ENCODE measurements around the gene DELE1. TPM values are rescaled to one million over a fixed set of nuclear protein-coding genes. Genes with fewer than 3 reads are reported as not detected.
"Not testable (repeated sequence)": the region's sequence is repeated elsewhere in the genome, so short reads cannot be mapped to it uniquely, and the experiment has no call there.

DELE1 gene
- total and polyA plus RNA-seq, 7 experiments from 2014 or later, result 26.4 to 101 (median 84.3) TPM

- ATAC-seq (no peak), DNase-seq (no peak)
- H3K9me3 Mint-ChIP-seq, result peaks cover 0 to 2% (median 0%) of the 10 kb centered on the region in 11 donors
- intact Hi-C loops (cut with micrococcal nuclease), result loop anchor here in 1 of 2 donors (10.0 kb wide), 1 partner anchor 262 kb away; no protein-coding TSS in a partner anchor
- Histone ChIP-seq H3K36me3 (ENCODE audit: control insufficient read depth in 2 of 3, insufficient read depth in 3 of 3, low read length in 3 of 3) (no peaks in the 10 kb centered on the region), H3K4me3 (ENCODE audit: low read length) (no peak overlapping the region), H3K4me1 (ENCODE audit: control insufficient read depth in 2 of 2, insufficient read depth in 2 of 2, low read length in 2 of 2) (peaks cover 9 to 12% of the 10 kb centered on the region in 2 donors), H3K27ac (ENCODE audit: low read depth, low read length) (no peak overlapping the region), H3K9me3 (ENCODE audit: control insufficient read depth in 2 of 3, low read length in 3 of 3) (no peaks in the 10 kb centered on the region), H3K27me3 (ENCODE audit: control insufficient read depth in 2 of 2, insufficient read depth in 2 of 2, low read length in 2 of 2) (peaks cover 0 to 27% of the 10 kb centered on the region in 2 donors)
- no peak overlapping the region for H3K27ac Mint-ChIP-seq
- H3K4me1 Mint-ChIP-seq, result peaks cover 9 to 20% (median 14%) of the 10 kb centered on the region in 7 donors
- H3K27me3 Mint-ChIP-seq, result peaks cover 64 to 80% (median 74%) of the 10 kb centered on the region in 5 donors
- CTCF ChIA-PET, result interaction anchor here (0.7 to 7.3 kb wide), 7 partner anchors 77 to 218 kb away, joined by 3 to 109 read pairs (median 54); partner anchors contain the start of gene PCDH12
- POLR2A ChIA-PET, result no interaction called here
- H3K4me3 Mint-ChIP-seq, result no peak overlapping the region
- no peaks in the 10 kb centered on the region for H3K36me3 Mint-ChIP-seq
Measured at GRCh38 chr5:141882594-141883183, 41.0 kb upstream of the DELE1 start.

DNA sequence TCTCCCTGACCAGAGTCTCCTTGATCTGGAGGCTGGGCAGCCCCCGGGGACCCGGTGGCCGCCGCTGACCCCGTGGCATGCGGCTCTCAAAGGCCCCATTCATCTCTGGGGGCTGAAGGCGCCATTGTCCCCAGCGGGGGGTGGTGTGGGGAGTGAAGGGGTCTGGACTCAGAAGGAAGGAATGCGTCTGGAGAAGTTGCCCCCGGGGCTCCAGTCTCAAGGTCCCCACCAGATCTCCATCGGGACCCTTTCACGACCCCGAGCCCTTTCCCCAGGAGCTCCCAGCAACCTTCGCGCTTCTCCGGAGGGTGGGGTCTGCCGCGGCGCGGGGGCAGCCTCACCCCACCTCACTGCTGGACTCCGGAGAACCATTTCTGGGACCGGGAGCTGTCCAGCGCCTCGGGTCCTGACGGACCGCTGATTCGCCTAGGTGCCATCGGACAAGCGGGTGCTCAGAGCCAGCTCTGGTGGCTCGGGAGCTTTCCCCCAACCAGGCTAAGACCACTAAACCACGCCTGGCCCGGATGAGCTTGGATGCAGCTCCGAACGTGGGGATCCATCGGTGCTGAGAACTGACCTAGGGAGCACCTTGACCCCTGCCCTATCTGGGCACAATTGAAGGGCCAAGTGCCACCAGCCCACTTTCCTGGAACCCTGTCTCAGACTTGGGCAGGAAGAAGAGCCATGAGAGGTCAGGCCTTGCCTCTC lies 40.3 kb upstream of the DELE1 start:
- peaks cover 64 to 78% (median 74%) of the 10 kb centered on the region in 5 donors for H3K27me3 Mint-ChIP-seq
- intact Hi-C loops (cut with micrococcal nuclease), result loop anchor here in 1 of 2 donors (10.0 kb wide), 1 partner anchor 261 kb away; no protein-coding TSS in a partner anchor
- H3K4me3 Mint-ChIP-seq, result peak overlapping the region in 1 of 10 donors; percentile 20

GRCh38 chr5:141883892-141884318 lies 39.8 kb upstream of the DELE1 start:
- H3K27me3 Mint-ChIP-seq, result peaks cover 58 to 72% (median 70%) of the 10 kb centered on the region in 5 donors
- peaks cover 0 to 26% of the 10 kb centered on the region in 2 donors for H3K27me3 ChIP-seq (ENCODE audit: control insufficient read depth in 2 of 2, insufficient read depth in 2 of 2, low read length in 2 of 2)
- peaks cover 2 to 5% of the 10 kb centered on the region in 2 donors for H3K4me1 ChIP-seq (ENCODE audit: control insufficient read depth in 2 of 2, insufficient read depth in 2 of 2, low read length in 2 of 2)
- intact Hi-C loops (cut with micrococcal nuclease), result loop anchor here in 1 of 2 donors (10.0 kb wide), 1 partner anchor 261 kb away; no protein-coding TSS in a partner anchor
- DNase-seq, result no peak
- H3K27ac Mint-ChIP-seq, result no peak overlapping the region
- ATAC-seq, result no peak
- H3K36me3 ChIP-seq (ENCODE audit: control insufficient read depth in 2 of 3, insufficient read depth in 3 of 3, low read length in 3 of 3), result no peaks in the 10 kb centered on the region
- ChIA-PET CTCF (interaction anchor here (1.9 to 7.3 kb wide), 3 partner anchors 76 to 219 kb away, joined by 6 to 93 read pairs (median 87); partner anchors contain the start of gene PCDH12), POLR2A (interaction anchor here (0.6 kb wide), 1 partner anchor 15 kb away, joined by 3 read pairs; no protein-coding TSS in a partner anchor)
- H3K4me3 Mint-ChIP-seq, result peak overlapping the region in 1 of 10 donors; percentile 20
- no peaks in the 10 kb centered on the region for H3K9me3 ChIP-seq (ENCODE audit: control insufficient read depth in 2 of 3, low read length in 3 of 3)
- no peak overlapping the region for H3K4me3 ChIP-seq (ENCODE audit: low read length)
- peaks cover 8 to 15% (median 11%) of the 10 kb centered on the region in 7 donors for H3K4me1 Mint-ChIP-seq
- H3K36me3 Mint-ChIP-seq, result no peaks in the 10 kb centered on the region
- H3K27ac ChIP-seq (ENCODE audit: low read depth, low read length), result no peak overlapping the region
- peaks cover 0 to 2% (median 0%) of the 10 kb centered on the region in 11 donors for H3K9me3 Mint-ChIP-seq

More for the DNA sequence above, 40.3 kb upstream of the DELE1 start:
- Mint-ChIP-seq H3K36me3 (no peaks in the 10 kb centered on the region), H3K27ac (no peak overlapping the region), H3K4me1 (peaks cover 9 to 18% (median 14%) of the 10 kb centered on the region in 7 donors), H3K9me3 (peaks cover 0 to 2% (median 0%) of the 10 kb centered on the region in 11 donors)
- ChIA-PET CTCF (interaction anchor here (1.2 to 7.3 kb wide), 4 partner anchors 76 to 219 kb away, joined by 3 to 93 read pairs (median 46); partner anchors contain the start of gene PCDH12), POLR2A (interaction anchor here (0.6 kb wide), 1 partner anchor 15 kb away, joined by 3 read pairs; no protein-coding TSS in a partner anchor)
- ATAC-seq (no peak), DNase-seq (peak in 3 of 9 donors; percentile 10 to 55 (median 23))
- no peak overlapping the region for H3K4me3 ChIP-seq (ENCODE audit: low read length)
- peaks cover 0 to 26% of the 10 kb centered on the region in 2 donors for H3K27me3 ChIP-seq (ENCODE audit: control insufficient read depth in 2 of 2, insufficient read depth in 2 of 2, low read length in 2 of 2)
- no peaks in the 10 kb centered on the region for H3K36me3 ChIP-seq (ENCODE audit: control insufficient read depth in 2 of 3, insufficient read depth in 3 of 3, low read length in 3 of 3)
- H3K27ac ChIP-seq (ENCODE audit: low read depth, low read length), result no peak overlapping the region
- no peaks in the 10 kb centered on the region for H3K9me3 ChIP-seq (ENCODE audit: control insufficient read depth in 2 of 3, low read length in 3 of 3)
- H3K4me1 ChIP-seq (ENCODE audit: control insufficient read depth in 2 of 2, insufficient read depth in 2 of 2, low read length in 2 of 2), result peaks cover 7 to 10% of the 10 kb centered on the region in 2 donors

DNA sequence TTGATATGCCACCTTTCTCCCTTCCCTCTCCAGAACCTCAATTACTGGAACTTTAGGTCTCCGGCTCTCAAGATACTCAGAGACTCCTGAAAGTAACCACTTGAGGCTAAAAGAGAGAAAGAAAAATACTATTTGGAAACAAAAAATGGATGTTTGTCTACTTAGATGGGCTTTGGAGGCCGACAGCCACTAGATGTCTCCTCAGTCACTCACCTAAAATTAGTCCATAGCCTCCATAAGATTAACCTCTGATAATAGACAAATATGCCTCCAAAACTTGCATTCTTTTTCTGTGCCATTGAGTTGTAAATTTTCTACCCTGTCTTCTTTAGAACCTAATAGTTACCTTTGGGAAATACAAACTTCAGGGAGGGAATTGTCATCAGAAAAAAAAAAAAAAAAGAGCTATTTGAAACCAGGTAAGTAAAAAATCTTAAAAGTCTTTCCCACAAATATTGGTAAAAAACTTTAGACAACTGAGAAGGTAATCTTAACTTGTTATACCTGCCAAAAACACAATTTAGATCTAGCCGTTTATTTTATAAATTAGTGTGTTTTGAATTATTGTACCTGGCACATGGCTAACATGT lies 34.3 kb upstream of the DELE1 start:
- Mint-ChIP-seq H3K9me3 (peaks cover 0 to 2% (median 0%) of the 10 kb centered on the region in 11 donors), H3K27ac (peak overlapping the region in 1 of 9 donors; percentile 0), H3K27me3 (peaks cover 15 to 46% (median 34%) of the 10 kb centered on the region in 5 donors), H3K4me3 (no peak overlapping the region), H3K4me1 (peaks cover 0 to 3% (median 0%) of the 10 kb centered on the region in 7 donors), H3K36me3 (no peaks in the 10 kb centered on the region)
- DNase-seq, result no peak
- POLR2A ChIA-PET, result interaction anchor here (0.7 to 2.4 kb wide), 4 partner anchors 11 to 79 kb away, joined by 3 to 9 read pairs (median 4); partner anchors contain the start of genes PCDH1 and RNF14
- Histone ChIP-seq H3K27ac (ENCODE audit: low read depth, low read length) (no peak overlapping the region), H3K27me3 (ENCODE audit: control insufficient read depth in 2 of 2, insufficient read depth in 2 of 2, low read length in 2 of 2) (peaks cover 0 to 8% of the 10 kb centered on the region in 2 donors), H3K4me1 (ENCODE audit: control insufficient read depth in 2 of 2, insufficient read depth in 2 of 2, low read length in 2 of 2) (no peaks in the 10 kb centered on the region), H3K9me3 (ENCODE audit: control insufficient read depth in 2 of 3, low read length in 3 of 3) (no peaks in the 10 kb centered on the region), H3K36me3 (ENCODE audit: control insufficient read depth in 2 of 3, insufficient read depth in 3 of 3, low read length in 3 of 3) (no peaks in the 10 kb centered on the region), H3K4me3 (ENCODE audit: low read length) (no peak overlapping the region)
- CTCF ChIA-PET, result interaction anchor here (0.5 to 3.2 kb wide), 5 partner anchors 71 to 188 kb away, joined by 3 to 21 read pairs (median 4); no protein-coding TSS in a partner anchor
- ATAC-seq, result no peak
- intact Hi-C loops (cut with micrococcal nuclease), result loop anchor here (1.0 to 10.0 kb wide), 2 partner anchors 71 to 255 kb away; no protein-coding TSS in a partner anchor

DNA sequence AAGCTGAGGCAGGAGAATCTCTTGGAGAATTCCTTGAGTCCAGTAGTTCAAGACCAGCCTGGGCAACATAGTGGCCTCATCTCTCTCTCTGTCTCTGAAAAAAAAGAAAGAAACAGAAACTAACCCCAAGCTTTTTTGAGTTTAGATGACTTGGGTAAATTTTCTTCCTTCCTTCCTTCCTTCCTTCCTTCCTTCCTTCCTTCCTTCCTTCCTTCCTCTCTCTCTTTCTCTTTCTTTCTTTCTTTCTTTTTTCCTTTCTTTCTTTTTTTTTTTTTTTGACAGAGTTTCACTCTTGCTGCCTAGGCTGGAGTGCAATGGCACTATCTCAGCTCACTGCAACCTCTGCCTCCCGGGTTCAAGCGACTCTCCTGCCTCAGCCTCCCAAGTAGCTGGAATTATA lies 33.2 kb upstream of the DELE1 start:
- POLR2A ChIA-PET, result interaction anchor here (2.4 kb wide), 1 partner anchor 70 kb away, joined by 9 read pairs; no protein-coding TSS in a partner anchor
- H3K27ac Mint-ChIP-seq; ATAC-seq; H3K27me3 ChIP-seq (ENCODE audit: control insufficient read depth in 2 of 2, insufficient read depth in 2 of 2, low read length in 2 of 2); H3K4me3 ChIP-seq (ENCODE audit: low read length); H3K4me1 Mint-ChIP-seq; H3K4me3 Mint-ChIP-seq; H3K36me3 ChIP-seq (ENCODE audit: control insufficient read depth in 2 of 3, insufficient read depth in 3 of 3, low read length in 3 of 3); H3K9me3 ChIP-seq (ENCODE audit: control insufficient read depth in 2 of 3, low read length in 3 of 3); DNase-seq; H3K4me1 ChIP-seq (ENCODE audit: control insufficient read depth in 2 of 2, insufficient read depth in 2 of 2, low read length in 2 of 2); H3K27ac ChIP-seq (ENCODE audit: low read depth, low read length); H3K9me3 Mint-ChIP-seq; H3K36me3 Mint-ChIP-seq; intact Hi-C loops (cut with micrococcal nuclease): not testable (repeated sequence)
- peaks cover 4 to 43% (median 23%) of the 10 kb centered on the region in 5 donors for H3K27me3 Mint-ChIP-seq
- CTCF ChIA-PET, result interaction anchor here (0.6 to 3.2 kb wide), 5 partner anchors 11 to 189 kb away, joined by 3 to 21 read pairs (median 6); partner anchors contain the start of gene PCDH1

- H3K27me3 ChIP-seq (ENCODE audit: control insufficient read depth in 2 of 2, insufficient read depth in 2 of 2, low read length in 2 of 2), result no peaks in the 10 kb centered on the region
- H3K9me3 ChIP-seq (ENCODE audit: control insufficient read depth in 2 of 3, low read length in 3 of 3), result no peaks in the 10 kb centered on the region
- no peak for DNase-seq
- Mint-ChIP-seq H3K9me3 (peaks cover 0 to 2% (median 0%) of the 10 kb centered on the region in 11 donors), H3K4me3 (no peak overlapping the region), H3K27ac (no peak overlapping the region), H3K4me1 (no peaks in the 10 kb centered on the region), H3K36me3 (no peaks in the 10 kb centered on the region), H3K27me3 (peaks cover 0 to 38% (median 13%) of the 10 kb centered on the region in 5 donors)
- ChIA-PET CTCF (interaction anchor here (1.3 kb wide), 1 partner anchor 18 kb away, joined by 3 read pairs; no protein-coding TSS in a partner anchor), POLR2A (no interaction called here)
- no peaks in the 10 kb centered on the region for H3K36me3 ChIP-seq (ENCODE audit: control insufficient read depth in 2 of 3, insufficient read depth in 3 of 3, low read length in 3 of 3)
- ATAC-seq, result no peak
- no peak overlapping the region for H3K27ac ChIP-seq (ENCODE audit: low read depth, low read length)
- intact Hi-C loops (cut with micrococcal nuclease), result no loop called here
- H3K4me1 ChIP-seq (ENCODE audit: control insufficient read depth in 2 of 2, insufficient read depth in 2 of 2, low read length in 2 of 2), result no peaks in the 10 kb centered on the region
- no peak overlapping the region for H3K4me3 ChIP-seq (ENCODE audit: low read length)
Measured at GRCh38 chr5:141897425-141897824, 26.2 kb upstream of the DELE1 start.
